Activated CD4-positive, alpha-beta T cell treated with anti-CD3 and anti-CD28 coated beads, Interleukin-2, amount 50 U/mL, for 16 hours (primary cell): Measurements from ENCODE around the gene FOCAD.

Experiments
- DNase-seq: peaks from one replicate; pipeline ENCODE4 v3.0.0-alpha.2; 2020

FOCAD gene

DNA sequence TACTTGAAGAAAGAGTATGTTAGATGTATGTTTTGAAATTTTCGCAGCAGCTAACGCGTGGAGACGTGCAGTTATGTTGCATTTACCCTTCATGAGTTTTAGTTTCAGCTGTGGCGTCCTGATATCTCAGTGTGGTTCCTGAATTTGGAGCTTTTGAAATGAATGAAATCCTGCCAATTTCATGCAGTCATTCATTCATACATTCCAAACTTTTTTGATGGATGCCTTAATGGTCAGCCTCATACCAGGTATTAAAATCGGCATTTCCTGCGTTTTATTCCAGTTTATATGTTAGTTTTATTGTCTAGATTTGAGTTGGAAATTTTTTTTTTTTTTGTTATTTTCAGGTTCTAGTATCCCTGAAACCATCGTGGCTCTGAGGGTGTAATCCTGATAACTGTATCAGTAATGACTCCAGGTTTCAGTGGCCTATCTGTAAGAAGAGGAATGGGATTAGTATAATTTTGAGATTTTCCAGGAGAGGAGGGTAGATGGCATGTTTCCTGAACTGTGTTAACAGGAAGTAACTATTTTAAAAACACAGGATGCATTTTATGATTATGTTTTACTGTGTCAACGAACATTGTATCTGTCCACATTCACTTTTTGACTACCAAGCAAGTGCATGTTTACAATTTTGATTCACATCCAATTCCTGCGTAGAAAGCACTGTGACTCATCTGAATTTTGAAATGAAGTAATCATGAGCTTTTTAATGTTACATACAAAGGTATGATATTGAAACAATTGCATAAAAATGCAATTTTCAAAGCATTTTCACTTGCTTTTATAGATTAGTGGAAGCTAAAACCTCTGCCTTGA is 1.0 kb downstream of the FOCAD start:
- peak; percentile 72 for DNase-seq

DNA sequence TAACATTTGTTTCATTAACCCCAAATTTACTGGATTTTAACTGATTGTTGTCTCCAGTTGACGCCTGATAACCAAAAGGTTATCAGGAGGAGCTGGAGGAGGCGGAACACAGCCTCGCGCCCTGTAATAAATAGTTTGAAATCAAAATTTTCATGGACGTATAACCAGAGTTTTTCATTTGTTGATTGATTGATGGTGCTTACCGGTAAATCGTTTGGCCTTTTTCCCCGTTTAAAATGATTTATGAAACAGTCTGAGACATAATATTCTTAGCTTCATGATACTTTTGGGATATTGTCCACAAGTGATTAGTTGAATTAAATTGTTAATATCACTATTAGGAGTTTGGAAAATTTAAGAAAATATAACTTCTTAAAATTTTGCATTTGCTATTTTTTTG is 1.7 kb downstream of the FOCAD start:
- DNase-seq: no peak

DNA sequence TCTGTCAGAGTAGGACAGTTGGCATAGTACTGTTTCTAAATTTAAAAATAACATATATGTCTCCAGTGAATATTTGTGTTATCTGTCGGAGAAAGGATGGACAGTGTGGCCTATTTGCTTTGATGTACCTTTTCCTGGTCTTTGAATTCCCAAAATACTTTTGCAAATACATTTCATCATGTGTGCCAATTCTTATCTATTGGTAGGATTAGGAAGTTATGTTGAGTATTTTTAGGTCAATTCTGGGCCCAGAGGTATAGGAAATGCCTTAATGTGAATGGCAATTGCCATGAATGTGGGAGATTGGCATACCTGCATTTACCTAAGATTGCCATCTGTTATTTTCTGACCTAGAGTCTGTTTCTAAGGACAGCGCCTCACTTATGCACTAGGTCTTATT is 5.8 kb downstream of the FOCAD start:
- DNase-seq: no peak

DNA sequence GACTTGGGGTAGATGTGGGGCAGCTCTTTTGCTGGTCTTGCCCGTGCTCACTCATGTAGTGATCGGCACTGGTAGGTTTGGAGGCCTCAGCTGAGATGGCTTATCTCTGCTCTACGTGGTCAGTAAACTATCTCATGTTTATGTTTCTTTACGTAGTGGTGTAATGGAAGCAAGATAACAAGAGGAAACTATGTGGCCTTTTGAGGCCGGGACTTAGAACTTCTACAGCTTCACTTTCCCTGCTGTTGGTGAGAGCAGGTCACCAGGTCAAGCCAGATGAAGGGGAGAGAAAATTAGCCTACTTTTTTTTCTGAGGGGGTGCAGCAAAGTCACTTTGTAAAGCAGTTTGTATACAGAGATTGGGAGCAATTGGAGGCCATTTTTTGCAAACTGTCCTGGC is 8.5 kb downstream of the FOCAD start:
- no peak for DNase-seq

DNA sequence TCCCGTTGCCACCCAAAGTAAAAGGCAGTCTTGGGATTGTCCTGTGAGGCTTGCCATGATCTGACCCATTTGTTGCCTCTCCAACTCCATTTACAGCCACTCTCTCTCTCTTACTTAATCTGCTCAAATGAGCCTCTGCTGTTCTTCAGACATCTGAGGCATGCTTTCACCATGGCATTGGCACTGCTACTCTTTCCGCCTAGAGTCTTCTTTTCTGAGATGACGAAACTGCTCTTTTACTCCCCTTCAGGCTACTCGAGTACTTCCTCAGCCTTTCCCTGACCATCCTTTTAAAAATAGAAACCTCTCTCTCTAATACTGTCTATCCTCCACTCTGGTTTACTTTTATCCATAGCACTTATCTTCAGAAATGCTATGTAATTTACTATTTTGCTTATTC is 9.0 kb downstream of the FOCAD start:
- DNase-seq: no peak

DNA sequence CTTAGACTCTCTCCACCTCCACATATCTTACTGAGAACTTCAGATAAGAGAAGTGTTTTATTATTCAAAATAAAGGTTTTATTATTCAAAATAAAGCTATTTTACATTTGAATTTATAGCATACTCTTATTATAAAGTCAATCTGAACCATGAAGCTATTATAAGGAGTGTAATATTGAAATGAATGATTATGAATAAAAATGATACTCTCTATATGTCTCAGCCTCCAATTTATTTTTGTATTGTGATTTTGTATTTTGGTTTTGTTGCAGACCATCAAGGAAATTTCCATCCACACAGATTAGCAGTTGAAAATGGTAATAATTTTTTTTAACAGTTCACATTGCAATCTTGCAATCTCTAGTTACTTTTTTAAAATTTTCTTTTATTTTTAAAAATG is 10.2 kb downstream of the FOCAD start:
- DNase-seq: peak; percentile 7

DNA sequence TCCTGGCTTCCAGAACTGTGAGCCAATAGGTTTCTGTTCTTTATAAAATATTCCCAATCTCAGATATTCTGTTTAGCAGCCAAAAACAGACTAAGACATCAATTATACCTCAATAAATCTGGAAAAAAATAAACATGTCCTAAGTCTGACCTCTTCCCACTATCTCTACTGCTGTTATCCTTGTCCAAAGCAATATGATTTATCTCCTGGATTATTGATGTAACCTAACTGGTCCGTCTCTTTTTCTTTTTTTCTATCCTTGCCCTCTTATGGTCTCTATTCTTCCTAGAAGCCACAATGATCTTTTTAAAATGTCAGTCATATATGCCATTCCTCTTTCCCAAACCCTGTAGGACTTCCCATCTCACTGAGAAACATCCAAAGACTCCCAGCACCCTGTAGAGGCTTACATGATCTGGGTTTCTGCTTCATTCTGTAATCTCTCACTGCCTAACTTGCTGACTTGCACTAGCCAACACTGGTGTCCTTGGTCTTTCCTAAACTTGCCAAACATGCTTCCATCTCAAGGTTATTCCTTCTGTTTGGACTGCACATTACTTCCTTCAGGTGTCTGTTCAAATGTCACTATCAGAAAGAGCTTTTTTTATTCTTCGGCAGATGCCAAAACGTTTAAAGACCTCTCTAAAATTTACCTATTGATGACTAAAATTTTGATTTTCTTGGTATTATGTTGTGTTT is 13.1 kb downstream of the FOCAD start:
- DNase-seq: no peak

DNA sequence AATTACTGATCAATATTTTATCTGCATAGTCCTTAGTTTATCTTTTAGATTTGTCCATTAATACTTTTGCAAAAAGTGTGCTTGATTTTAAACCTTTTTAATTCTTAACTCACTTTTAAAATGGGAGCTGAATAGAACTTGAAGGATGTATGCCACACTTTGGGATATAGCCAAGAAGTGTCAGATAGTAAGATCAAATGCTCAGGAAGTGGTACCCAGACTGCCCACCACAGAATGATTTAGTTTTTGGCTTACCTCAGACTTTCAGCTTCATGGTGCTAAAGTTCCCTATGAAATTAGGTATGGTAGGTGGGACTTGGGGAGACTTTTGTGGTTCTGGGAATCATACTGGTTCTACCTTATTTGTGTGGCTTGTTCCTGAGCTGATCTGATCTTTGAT is 14.7 kb downstream of the FOCAD start:
- DNase-seq: no peak

DNA sequence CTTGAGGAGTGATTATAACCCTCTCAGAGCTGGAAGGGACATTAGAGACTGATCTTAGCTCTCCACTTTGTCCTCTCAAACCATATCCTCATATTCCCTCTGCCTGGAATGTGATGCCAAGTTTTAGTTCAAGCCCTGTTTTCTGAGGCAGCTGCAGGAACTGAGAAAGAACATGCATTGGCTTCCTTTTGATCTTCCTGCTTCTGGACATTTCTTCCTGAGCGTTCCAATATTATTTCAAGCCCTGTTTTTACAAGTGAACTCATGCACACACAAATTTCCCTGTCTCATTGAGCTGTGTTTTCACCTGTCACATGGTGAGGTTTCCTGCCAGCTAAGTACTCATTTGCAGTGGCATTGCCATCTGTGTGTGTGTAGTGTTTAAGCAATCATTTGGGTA is 17.0 kb downstream of the FOCAD start:
- DNase-seq: no peak

DNA sequence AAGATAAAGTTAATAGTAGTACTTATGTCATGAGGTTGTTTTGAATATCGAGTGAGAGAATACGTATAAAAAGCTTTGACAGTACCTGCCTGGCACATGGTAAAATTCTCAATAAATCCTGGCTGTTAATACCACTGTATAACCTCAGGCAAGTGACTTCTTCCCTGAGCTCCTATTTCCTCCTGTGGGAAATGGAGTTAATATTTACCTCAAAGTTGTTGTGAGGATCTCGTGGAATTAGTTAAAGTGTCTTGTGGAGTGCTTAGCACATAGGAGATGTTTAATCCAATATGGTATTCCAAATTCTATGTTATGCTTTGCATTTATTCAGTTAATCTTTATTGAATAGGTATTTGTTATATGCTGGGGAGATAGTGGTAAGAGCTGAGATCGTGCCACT is 18.5 kb downstream of the FOCAD start:
- DNase-seq: no peak

DNA sequence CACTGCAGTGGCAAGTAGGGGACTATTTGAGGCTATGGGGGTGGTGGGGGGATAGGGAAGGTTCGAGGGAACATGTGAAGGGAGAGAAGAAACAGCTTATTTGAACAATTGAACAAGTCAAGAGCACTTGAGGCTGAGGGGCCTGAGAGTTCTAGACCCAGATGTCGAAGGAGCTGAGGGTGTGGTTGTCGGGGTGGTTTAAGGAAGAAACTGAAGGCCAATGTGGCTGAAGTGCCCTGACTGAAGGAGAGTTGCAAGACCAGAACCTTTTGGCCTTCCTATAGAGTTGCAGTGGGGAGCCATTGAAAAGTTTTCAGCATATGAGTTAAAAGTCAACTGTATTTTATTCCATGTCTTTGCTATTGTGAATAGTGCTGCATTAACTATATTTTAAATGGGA is 19.1 kb downstream of the FOCAD start:
- no peak for DNase-seq

DNA sequence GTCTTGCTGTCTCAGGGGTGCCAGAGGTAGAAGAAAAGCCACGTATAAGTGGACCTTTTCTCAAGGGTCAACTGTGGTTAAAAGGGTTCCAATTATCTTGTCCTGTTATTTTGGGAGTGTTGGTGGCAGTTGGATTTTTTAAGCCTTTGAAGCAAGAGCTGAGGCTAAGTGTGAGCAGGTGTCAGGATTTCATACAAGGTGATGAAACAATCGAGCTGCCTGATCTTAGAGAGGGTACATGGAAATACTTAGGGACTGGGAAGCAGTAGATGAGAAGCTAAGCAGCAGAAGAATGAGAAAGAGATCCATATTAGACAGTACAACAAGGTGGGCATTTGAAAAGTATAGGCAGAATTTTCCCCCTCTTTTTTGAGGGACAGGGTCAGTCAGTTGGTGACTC is 23.6 kb downstream of the FOCAD start:
- no peak for DNase-seq

DNA sequence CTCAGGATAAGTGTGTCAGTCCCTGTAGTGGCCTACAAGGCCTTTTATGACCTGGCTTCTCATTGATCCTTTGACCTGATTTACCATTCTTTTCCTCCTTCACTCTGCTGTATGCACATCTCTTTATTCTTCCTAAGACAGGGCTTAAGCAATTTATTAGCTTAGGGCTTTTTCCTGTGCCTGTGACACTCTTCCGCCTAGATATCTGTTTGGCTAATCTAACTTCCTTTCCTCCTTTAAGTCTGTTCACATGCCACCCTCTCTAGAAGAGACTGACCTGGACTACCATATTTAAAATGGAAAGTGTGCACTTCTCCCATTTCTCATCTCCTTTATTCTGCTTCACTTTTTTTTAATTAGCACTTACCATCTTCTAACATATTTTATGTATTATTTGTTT is 29.1 kb downstream of the FOCAD start:
- DNase-seq: no peak

DNA sequence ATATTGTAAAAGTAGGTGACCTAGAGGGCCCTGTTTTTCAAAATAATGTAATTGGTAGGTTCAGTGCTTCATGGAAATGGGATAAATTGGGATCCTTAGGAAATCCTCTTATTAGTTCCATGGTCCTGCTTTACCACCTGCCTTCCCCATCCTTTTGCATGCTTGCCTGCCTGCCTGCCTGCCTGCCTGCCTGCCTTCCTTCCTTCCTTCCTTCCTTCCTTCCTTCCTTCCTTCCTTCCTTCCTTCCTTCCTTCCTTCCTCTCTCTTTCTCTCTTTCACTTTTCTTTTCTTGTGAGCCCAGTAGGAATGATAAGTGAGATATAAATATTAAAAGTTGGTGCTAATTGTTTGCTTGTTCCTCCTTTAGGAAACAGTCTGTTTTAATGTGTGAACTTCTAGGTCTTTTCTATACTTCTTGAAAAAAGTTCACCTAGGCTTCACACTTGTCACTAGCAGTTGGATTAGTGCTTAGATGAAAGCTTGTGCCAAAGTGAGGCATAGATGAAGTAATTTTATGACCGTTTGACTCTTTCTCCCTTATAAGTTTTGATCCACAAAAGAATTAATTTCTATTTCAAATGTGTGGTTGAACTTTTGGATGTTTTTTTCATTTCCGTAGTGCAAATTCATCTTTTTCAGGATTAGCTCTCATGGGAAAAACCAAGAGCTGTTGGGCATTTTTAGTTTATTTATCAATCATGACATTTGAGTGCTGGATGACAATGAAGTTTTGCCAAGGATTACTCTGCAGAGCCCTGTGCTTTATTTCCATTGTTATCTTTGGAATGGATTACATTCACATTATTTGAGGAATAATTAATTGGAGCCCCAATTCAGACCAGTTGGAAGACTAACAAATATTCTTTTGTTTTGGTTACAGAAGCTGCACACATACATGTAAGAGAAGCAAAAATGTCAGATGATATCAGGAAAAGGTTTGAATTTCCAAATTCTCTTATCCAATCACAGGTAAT is 30.7 kb downstream of the FOCAD start:
- DNase-seq: no peak

DNA sequence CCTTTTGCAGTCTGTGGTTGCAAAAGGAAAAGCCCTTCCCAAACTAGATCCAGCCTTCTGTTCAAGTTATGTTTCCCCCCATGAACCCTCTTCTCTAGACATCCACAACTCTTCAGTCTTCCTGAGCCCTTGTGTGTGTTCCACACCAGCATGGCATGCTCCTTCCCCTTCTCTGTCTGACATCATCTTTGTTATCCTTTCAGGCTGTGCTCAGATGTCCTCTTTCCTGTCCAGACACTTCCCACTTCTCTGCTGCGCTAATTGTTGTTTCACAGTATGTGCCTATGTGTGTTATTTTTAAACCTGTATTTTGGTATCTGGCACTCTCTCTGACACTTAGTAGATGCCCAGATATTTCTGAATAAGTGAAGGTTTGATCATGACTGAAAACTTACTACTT is 38.2 kb downstream of the FOCAD start:
- no peak for DNase-seq

DNA sequence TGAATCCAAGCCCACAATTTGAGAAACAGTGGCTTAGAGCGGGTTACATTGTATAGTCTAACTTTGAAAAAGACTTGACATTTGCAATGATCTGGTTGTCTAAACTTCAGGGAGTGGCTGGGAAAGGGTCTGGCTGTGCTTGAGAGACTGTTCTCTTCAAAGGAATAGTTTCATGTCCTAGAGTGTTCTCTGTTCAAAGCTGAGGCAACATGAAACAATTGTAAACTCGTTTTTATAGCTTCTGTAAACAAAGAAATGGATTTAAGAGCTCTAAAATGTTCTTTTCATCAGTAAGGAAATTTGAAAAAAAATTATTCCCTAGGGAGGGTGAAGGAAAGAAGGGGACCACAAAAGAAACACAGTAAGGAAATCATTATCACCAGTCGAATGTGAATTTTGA is 41.6 kb downstream of the FOCAD start:
- no peak for DNase-seq

DNA sequence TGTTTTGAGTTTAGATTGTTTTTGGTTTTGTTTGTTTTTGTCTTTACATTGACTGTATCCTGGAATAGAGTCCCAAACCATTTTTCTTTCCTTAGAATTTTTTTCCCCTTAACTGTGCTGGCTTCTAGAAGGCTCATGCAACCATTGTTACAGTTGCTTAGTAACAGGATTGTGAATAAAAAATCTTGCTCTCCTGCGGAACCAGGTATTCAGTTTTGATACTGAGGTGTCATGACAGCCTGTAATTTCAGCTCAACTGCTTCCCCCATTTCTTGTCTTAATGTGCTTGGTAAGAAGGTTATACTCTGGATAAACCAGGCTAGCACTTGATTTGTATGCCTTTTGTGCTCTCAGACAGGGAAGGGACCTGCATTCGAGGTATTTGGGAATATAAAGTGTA is 42.1 kb downstream of the FOCAD start:
- DNase-seq: no peak

DNA sequence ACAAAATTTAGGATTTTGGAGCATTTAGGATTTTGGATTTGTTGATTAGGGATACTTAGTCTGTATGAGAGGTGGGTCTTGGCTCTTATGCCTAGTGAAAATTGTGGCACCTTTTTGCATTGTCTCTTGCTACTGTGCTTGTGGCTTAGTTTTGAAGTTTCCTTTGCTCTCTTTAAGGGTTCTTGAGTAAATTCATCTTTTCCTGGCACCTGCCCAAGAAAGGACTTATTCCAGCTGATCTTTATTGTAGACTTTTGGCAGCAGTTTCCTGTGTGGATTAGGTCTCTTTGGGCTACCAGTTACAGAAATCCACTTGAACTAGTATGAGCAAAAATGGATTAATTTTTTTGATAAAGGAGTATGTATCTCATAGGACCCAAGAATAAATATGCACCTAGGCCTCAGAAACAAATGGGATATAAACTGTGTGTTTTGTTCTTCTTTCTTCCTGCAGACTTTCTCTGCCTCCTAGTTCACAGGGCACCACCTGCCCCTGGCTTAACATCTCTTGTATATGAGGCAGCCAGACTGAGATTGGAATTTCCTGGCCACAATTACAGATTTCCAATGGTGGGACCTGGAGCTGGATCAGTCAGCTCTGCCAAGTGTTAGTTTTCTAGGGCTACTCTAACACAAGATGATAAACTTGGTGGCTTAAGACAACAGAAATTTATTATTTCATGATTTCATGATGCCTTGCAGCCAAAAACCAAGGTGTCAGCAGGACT is 44.6 kb downstream of the FOCAD start:
- no peak for DNase-seq

DNA sequence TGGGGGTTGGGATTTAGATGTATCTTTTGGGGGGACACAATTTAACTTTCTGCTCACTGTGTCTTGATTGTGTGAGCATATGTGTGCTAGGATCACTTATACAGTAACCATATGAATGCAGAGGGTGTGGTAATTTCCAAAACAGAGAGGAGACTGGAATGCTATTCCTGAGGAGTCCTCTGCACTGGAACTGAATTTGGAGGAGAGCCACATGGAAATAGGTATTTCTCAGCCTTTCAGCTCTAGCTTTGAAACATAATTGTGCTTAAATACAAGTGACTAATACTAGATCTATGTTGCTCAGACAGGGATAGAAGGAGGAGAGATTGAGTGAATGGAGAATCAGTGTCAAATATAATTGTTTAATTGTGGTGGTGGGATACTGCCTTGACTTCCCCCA is 45.5 kb downstream of the FOCAD start:
- no peak for DNase-seq

DNA sequence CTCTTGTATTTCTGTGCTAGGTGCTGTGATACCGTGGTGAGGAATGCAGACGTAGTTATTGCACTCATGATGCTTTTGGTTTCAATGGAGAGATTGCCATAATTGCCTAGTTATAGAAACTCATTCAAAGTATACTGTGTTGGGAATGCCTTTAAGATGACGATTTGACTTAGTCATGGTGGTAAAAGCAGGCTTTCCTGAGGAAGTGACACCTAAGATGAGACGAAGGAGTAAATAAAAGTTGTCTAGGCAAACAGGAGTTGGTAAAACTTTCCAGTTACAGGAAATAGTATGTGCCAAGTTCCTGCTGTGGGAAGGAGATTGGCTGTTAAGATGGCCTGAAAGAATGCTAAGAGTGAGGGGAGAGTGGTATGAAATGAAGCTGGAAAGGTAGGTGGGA is 48.1 kb downstream of the FOCAD start:
- no peak for DNase-seq

DNA sequence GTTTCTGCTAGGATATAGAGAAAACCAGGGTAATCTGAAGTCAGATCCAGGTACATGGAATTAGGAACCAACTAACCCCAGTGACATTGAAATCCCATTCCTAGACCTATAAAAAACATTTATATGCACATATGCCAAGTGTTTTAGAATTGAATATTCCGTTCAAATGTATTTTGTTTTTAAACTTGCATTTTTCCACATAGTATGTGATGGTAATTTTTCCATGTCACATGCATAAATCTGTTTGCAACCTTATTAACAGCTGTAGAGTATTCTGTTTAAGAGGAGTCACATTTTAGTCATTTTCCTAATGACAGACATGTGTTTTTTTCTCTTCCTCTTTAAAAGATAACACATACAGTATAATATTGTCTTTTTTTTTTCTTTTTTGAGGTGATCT is 50.2 kb downstream of the FOCAD start:
- no peak for DNase-seq

DNA sequence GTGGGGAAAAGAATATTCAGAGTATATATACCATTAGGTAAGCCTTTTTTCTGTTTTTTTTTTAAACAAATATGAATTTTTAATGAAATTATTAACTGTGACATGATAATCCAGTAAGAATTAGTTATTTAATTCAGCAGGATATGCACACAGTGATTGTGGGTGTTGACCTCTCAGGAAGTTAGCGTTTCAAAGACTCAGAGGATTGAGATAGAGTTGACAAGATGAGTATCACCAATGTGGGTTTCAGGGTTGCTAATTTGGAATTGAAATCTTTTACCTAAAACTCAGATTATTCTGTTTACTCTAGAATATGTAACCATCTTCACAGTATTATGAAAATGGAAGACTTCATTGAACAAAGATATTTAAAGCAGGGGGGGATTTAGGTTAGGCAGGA is 56.2 kb downstream of the FOCAD start:
- peak; percentile 2 for DNase-seq
